Adrenal gland (tissue), 12 donors: ENCODE data around the gene LINC01488. TPM values are rescaled to one million over a fixed set of nuclear protein-coding genes. Genes with fewer than 3 reads are reported as not detected.

Source experiments
- DNase-seq, 7 donors: peaks; one replicate each; pipeline ENCODE4 v3.0.0-alpha.2; 2019 to 2020
- H3K27ac ChIP-seq, 5 donors: fragments of 200-600 bp; sonication (generic) in 4 of 5; 1 replicate in 3 of 5; 2 replicates in 2 of 5; pipeline versions ENCODE4 v1.5.1 to v1.8.0; 2016 to 2020; ENCODE audit warnings: mild to moderate bottlenecking in 1 of 5
- H3K27me3 ChIP-seq: fragments of 200-600 bp; 2 replicates; pipeline ENCODE4 v1.8.0; 2021
- H3K36me3 ChIP-seq, 2 donors: fragments of 200-600 bp; replicated peaks in 1 of 2; 1 replicate in 1 of 2; 2 replicates in 1 of 2; pipeline versions ENCODE4 v1.5.1 to v1.8.0; 2018 to 2022
- H3K4me1 ChIP-seq, 2 donors: fragments of 200-600 bp; replicated peaks in 1 of 2; 1 replicate in 1 of 2; 2 replicates in 1 of 2; pipeline versions ENCODE4 v1.5.1 to v1.8.0; 2018 to 2021
- H3K4me3 ChIP-seq, 4 donors: fragments of 200-600 bp; sonication (generic) in 3 of 4; one replicate each; pipeline ENCODE4 v1.5.1; 2016 to 2018
- H3K9me3 ChIP-seq, 3 donors: fragments of 200-600 bp; sonication (generic) in 1 of 3; replicated peaks in 1 of 3; 1 replicate in 2 of 3; 2 replicates in 1 of 3; pipeline versions ENCODE4 v1.5.1 to v1.8.0; 2016 to 2021
- POLR2A ChIP-seq, 2 donors: fragments of 450-650 bp; IDR thresholded peaks; one replicate each; pipeline ENCODE4 v1.6.1; 2017; ENCODE audit warnings: antibody characterized with exemption in 2 of 2, mild to moderate bottlenecking in 2 of 2, moderate library complexity in 1 of 2
- WGBS, 4 donors: extraction: QIAGEN DNeasy Blood & Tissue Kit in 2 of 4; methylation state at CpG; one replicate each; pipeline versions ENCODE4 v1.1.5 to v1.1.7; 2013 to 2017; 5-methylcytosine and 5-hydroxymethylcytosine counted together
- intact Hi-C, 2 donors: fragments of 100-400 bp; cut with DNase I; formaldehyde crosslinking; loops; one replicate each; pipeline versions ENCODE4 v1.14.1 to v1.15.0; 2022 to 2023
- polyA plus RNA-seq, 3 donors: library from polyadenylated mRNA; stranded (reverse); fragments of 200-250 nt in 2 of 3; fragments of 350-450 nt in 1 of 3; fragmentation: Illumina TruSeq in 1 of 3; extraction: RNeasy Lipid Tissue Mini Kit (QIAGEN cat#74804) in 1 of 3; gene quantifications; one replicate each; pipeline ENCODE4 v1.2.3, GENCODE V29; 2013 to 2014
- total RNA-seq, 9 donors: library from RNA; depleted of rRNA in 4 of 9; stranded (reverse); fragments of >200 nt in 4 of 9; fragments of 120-200 nt in 1 of 9; fragmentation: NEBNext Ultra II Directional in 1 of 9; extraction: Animal tissue kit (Norgen Biotek cat#: 25700) in 1 of 9; gene quantifications; one replicate each; pipeline versions ENCODE4 v1.1.0 to v1.2.4, GENCODE V29; 2013 to 2023
- TF ChIP-seq, protein P1 (sequence below), 6 experiments: fragments of 450-650 bp in 4 of 6; fragments of 200-600 bp in 2 of 6; sonication (generic) in 1 of 6; IDR thresholded peaks; 1 replicate in 5 of 6; 2 replicates in 1 of 6; pipeline versions ENCODE4 v1.5.1 to v1.8.0; 2016 to 2021; ENCODE audit warnings: antibody characterized with exemption in 6 of 6, mild to moderate bottlenecking in 2 of 6, moderate library complexity in 1 of 6
- donor health status: healthy with polysubstance abuse.
- donor health status: Bipolar disorder and iron deficiency.
- donor health status: DM: yes; HTN: yes; CAD: no.
- donor health status: DM: no; HTN: no; CAD: no.
- donor health status: DM: no; HTN: no; CAD: no.
- donor health status: DM: yes; HTN: yes; CAD: no.

Gene LINC01488
- total and polyA plus RNA-seq, 12 donors = not detected

- WGBS, 4 donors = 83 to 95% (median 94%) methylated on average over 5 to 6 of the region's 6 CpGs
These were observed 40.6 kb upstream of the LINC01488 start for GRCh38 chr11:69440876-69441275.

GRCh38 chr11:69442012-69442806, 39.3 kb upstream of the LINC01488 start:
- no peak for TF ChIP-seq POLR2A (IDR thresholded peaks at IDR 0.05)
- TF ChIP-seq, protein P1, sequence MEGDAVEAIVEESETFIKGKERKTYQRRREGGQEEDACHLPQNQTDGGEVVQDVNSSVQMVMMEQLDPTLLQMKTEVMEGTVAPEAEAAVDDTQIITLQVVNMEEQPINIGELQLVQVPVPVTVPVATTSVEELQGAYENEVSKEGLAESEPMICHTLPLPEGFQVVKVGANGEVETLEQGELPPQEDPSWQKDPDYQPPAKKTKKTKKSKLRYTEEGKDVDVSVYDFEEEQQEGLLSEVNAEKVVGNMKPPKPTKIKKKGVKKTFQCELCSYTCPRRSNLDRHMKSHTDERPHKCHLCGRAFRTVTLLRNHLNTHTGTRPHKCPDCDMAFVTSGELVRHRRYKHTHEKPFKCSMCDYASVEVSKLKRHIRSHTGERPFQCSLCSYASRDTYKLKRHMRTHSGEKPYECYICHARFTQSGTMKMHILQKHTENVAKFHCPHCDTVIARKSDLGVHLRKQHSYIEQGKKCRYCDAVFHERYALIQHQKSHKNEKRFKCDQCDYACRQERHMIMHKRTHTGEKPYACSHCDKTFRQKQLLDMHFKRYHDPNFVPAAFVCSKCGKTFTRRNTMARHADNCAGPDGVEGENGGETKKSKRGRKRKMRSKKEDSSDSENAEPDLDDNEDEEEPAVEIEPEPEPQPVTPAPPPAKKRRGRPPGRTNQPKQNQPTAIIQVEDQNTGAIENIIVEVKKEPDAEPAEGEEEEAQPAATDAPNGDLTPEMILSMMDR (IDR thresholded peaks at IDR 0.05) = no peak
- 80 to 85% (median 84%) methylated on average over 9 to 10 of the region's 10 CpGs for WGBS, 4 donors
- no peaks in the 10 kb centered on the region for H3K27me3 ChIP-seq
- H3K4me3 ChIP-seq = no peak overlapping the region
- peaks cover 15 to 19% of the 10 kb centered on the region in 2 donors for H3K4me1 ChIP-seq
- DNase-seq = no peak
- intact Hi-C loops = loop anchor here in 1 of 2 donors (10.0 kb wide), 1 partner anchor 147 kb away; the partner anchor contains the start of gene MYEOV
- H3K36me3 ChIP-seq = no peaks in the 10 kb centered on the region
- H3K9me3 ChIP-seq = no peaks in the 10 kb centered on the region
- H3K27ac ChIP-seq = peak overlapping the region in 4 of 5 donors; percentile 74 to 91 (median 80)

More at GRCh38 chr11:69440876-69441275, 40.6 kb upstream of the LINC01488 start:
- Histone ChIP-seq H3K9me3 (no peaks in the 10 kb centered on the region), H3K4me1 (peaks cover 15 to 19% of the 10 kb centered on the region in 2 donors), H3K27ac (no peak overlapping the region), H3K27me3 (no peaks in the 10 kb centered on the region), H3K4me3 (no peak overlapping the region), H3K36me3 (no peaks in the 10 kb centered on the region)
- TF ChIP-seq, protein P1 (IDR thresholded peaks at IDR 0.05) = no peak
- intact Hi-C loops = loop anchor here in 1 of 2 donors (10.0 kb wide), 1 partner anchor 146 kb away; the partner anchor contains the start of gene MYEOV
- no peak for DNase-seq

DNA sequence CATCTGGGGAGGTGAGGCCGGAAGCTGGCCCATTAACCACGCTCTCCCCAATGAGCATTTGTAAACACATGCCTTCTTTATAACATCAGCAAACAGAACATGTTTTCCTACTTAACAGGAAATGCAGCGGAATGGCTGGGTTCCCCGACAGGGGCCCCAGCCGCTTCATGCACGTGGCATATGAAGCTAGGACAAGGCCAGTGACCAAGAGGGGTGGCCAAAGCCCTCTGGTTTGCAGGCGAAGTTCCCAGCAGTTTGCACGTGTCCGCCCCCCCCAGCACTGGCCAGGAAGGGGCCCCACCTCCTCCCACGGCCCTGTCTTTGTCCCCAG, 38.7 kb upstream of the LINC01488 start:
- 16 to 48% (median 19%) methylated on average over 3 to 10 of the region's 10 CpGs for WGBS, 4 donors
- Histone ChIP-seq H3K36me3 (no peaks in the 10 kb centered on the region), H3K4me1 (peaks cover 15 to 19% of the 10 kb centered on the region in 2 donors), H3K9me3 (no peaks in the 10 kb centered on the region), H3K27ac (peak overlapping the region in 4 of 5 donors; percentile 74 to 91 (median 80)), H3K27me3 (no peaks in the 10 kb centered on the region), H3K4me3 (no peak overlapping the region)
- intact Hi-C loops = loop anchor here in 1 of 2 donors (10.0 kb wide), 1 partner anchor 148 kb away; the partner anchor contains the start of gene MYEOV
- TF ChIP-seq, protein P1 (IDR thresholded peaks at IDR 0.05) = no peak
- no peak for TF ChIP-seq POLR2A (IDR thresholded peaks at IDR 0.05)
- peak in 6 of 7 donors; percentile 42 to 65 (median 48) for DNase-seq

- Histone ChIP-seq H3K4me1 (peaks cover 15 to 19% of the 10 kb centered on the region in 2 donors), H3K9me3 (no peaks in the 10 kb centered on the region), H3K36me3 (no peaks in the 10 kb centered on the region), H3K4me3 (peak overlapping the region in 1 of 4 donors; percentile 44), H3K27ac (peak overlapping the region; percentile 22 to 91 (median 78)), H3K27me3 (no peaks in the 10 kb centered on the region)
- peak; percentile 89 to 92 (median 91) for DNase-seq
- intact Hi-C loops = loop anchor here in 1 of 2 donors (10.0 kb wide), 1 partner anchor 149 kb away; the partner anchor contains the start of gene MYEOV
- peak in 1 of 2 donors; percentile 44 for TF ChIP-seq POLR2A (IDR thresholded peaks at IDR 0.05)
- TF ChIP-seq, protein P1 (IDR thresholded peaks at IDR 0.05) = no peak
- 2 to 7% (median 3%) methylated on average over 10 to 48 of the region's 48 CpGs for WGBS, 4 donors
These were observed 38.1 kb upstream of the LINC01488 start for GRCh38 chr11:69443138-69443967.
